LNCaP clone FGC (cell line): ENCODE measurements around the gene SARDH.

Experiments
- DNase-seq: peaks from one replicate; pipeline ENCODE4 v3.0.0-alpha.2; 2011; ENCODE audit warnings: low read depth
- H3K4me3 ChIP-seq: 2 replicates; pipeline ENCODE4 v1.5.1; 2011; ENCODE audit warnings: mild to moderate bottlenecking, low read depth, low read length, control low read depth
- TF ChIP-seq, protein P1 (sequence below): IDR thresholded peaks from 2 replicates; pipeline ENCODE4 v1.5.1; 2012; ENCODE audit warnings: mild to moderate bottlenecking; ENCODE audit not compliant: control insufficient read depth, insufficient read depth; ENCODE audit errors: extremely low read depth

Gene SARDH

DNA sequence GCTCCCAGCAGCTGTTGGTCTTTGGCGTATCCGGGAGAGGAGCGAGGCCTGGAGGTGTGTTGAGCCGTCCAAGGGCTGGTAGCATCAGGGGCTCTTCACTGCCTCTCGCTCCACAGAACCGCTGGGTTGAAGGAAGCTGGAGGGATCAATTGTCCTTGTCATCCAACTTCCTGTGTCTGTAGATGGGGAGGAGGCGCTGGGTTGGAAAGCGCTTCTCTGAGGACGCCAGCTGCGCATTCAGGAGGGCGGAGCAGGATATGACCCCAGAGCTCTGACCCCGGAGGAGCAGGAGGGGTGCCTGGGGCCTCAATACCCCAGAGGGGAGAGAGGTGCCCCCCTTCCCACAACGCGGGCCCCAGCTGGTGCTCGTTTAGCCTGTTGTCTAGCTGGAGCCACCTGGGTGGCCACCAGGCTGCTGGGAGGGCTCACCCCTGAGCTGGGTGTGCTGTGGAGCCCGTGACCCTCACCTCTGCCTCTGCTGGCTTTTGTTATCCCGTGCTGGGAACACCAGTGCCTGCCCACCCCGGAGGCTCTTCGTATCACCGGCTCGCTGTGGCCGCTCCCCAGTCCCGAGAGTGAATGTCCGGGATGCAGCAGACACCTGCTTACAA is 104.0 kb downstream of the SARDH start:
- H3K4me3 ChIP-seq: no peak overlapping the region
- TF ChIP-seq, protein P1, sequence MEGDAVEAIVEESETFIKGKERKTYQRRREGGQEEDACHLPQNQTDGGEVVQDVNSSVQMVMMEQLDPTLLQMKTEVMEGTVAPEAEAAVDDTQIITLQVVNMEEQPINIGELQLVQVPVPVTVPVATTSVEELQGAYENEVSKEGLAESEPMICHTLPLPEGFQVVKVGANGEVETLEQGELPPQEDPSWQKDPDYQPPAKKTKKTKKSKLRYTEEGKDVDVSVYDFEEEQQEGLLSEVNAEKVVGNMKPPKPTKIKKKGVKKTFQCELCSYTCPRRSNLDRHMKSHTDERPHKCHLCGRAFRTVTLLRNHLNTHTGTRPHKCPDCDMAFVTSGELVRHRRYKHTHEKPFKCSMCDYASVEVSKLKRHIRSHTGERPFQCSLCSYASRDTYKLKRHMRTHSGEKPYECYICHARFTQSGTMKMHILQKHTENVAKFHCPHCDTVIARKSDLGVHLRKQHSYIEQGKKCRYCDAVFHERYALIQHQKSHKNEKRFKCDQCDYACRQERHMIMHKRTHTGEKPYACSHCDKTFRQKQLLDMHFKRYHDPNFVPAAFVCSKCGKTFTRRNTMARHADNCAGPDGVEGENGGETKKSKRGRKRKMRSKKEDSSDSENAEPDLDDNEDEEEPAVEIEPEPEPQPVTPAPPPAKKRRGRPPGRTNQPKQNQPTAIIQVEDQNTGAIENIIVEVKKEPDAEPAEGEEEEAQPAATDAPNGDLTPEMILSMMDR: no peak
- no peak for DNase-seq

- H3K4me3 ChIP-seq: no peak overlapping the region
- no peak for DNase-seq
- TF ChIP-seq, protein P1: no peak
Observed at GRCh38 chr9:133633681-133634080, 104.5 kb downstream of the SARDH start.

- no peak for DNase-seq
Observed at GRCh38 chr9:133632806-133633680, 105.1 kb downstream of the SARDH start.

DNA sequence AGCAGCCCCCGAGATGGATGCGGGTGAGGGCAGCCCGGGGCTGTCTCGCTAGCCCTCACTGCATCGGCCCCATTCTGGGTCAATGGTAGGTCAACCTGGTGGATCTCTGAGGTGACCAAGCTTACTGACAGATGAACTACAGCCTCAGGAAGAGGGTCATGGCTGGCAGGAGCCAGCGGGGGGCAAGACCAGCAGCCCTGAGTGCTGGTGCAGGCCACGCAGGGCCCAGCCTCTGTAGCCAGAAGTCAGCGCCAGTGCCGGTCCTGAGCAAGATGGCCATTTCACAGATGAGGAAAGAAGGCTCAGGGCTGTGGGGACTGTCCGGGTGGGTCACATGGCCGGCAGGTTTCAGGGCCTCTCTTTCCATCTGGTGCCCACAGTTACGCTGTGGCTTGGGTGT is 107.0 kb downstream of the SARDH start:
- TF ChIP-seq, protein P1: no peak
- DNase-seq: no peak
- no peak overlapping the region for H3K4me3 ChIP-seq

More at GRCh38 chr9:133632806-133633680, 105.1 kb downstream of the SARDH start:
- TF ChIP-seq, protein P1: no peak
- no peak overlapping the region for H3K4me3 ChIP-seq

GRCh38 chr9:133629221-133630110 is 108.7 kb downstream of the SARDH start:
- H3K4me3 ChIP-seq: no peak overlapping the region
- no peak for DNase-seq
- TF ChIP-seq, protein P1: no peak

DNA sequence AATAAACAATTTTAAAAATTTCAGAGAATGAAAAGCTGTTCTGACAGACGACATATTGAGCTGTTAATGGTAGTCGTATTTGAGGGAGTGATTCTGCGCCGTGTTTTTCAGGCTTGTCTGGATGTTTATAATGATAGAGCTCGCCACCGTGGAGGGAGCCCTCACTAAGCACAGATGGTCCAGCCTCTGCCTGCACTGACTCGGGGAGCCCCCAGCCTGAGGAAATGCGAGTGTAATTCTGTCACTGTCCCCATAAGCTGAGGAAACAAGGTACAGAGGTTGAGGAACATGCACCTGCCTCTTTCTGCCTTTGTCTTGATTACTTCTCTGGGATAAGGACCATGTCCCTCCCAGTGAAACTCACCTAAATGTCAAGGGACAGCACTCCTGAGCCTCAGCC is 109.4 kb downstream of the SARDH start:
- DNase-seq: no peak
- TF ChIP-seq, protein P1: no peak
- H3K4me3 ChIP-seq: no peak overlapping the region
